Measurements from ENCODE around the gene GK. TPM values are rescaled to one million over a fixed set of nuclear protein-coding genes. Genes with fewer than 3 reads are reported as not detected.

GK gene
- total RNA-seq: 10 to 100 TPM; 42.0 to 64.3 TPM

DNA sequence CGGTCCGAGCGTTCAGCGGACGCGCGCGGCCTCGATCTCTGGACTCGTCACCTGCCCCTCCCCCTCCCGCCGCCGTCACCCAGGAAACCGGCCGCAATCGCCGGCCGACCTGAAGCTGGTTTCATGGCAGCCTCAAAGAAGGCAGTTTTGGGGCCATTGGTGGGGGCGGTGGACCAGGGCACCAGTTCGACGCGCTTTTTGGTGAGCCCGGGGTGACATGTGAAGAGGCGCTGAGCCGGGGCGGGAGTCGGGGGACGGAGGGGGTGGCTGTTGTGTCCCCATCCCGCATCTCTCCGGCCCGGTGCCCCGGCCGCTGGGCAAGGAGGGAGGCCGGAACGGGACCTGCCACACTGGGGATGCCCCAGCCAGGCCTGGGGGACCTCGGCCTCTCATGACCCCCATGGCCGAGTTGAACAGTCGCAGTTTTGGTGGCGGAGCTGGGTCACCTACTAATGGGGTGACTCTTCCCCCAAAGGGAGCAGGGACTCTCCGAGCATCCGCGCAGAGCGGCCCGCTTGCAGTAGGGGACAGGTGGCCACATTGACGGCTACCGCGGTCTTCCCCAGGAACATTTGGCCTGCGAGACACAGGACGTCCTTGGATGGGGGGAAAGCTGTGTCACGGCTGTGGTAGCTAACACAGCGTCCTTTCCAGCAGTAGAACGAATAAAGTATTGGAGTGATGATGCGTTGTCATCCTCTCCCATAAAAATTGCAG, at the start of gene GK:
Gene GK, plus strand, starts transcription at position 9 of the 717 bp plus-strand sequence. Its CDS starts 115 bp downstream, at position 124.

Small RNA genes within 50 kb of the gene (small RNA-seq; reads per million reads assigned to genes)
- gene CKS1BP6: 0 to 0.09 reads per million in 2 donors

Other genes with a start within 250 kb of the GK start
- gene TASL, start 75.7 kb upstream of the GK start, total RNA-seq: not detected
- gene TAB3, start 235.8 kb downstream of the GK start, total RNA-seq: 10 to 100 TPM; 14.7 to 21.0 TPM